HG03060 (cell line): ENCODE results near the gene CLDN34.

Experiments
- ATAC-seq: cut with Tn5 transposase; IDR thresholded peaks from one replicate; pipeline ENCODE4 v1.9.1; 2021; ENCODE audit warnings: low read depth, moderate number of reproducible peaks; ENCODE audit not compliant: unreplicated experiment

Gene CLDN34

GRCh38 chrX:10014462-10015354, 47.5 kb downstream of the CLDN34 start:
- ATAC-seq = no peak

- ATAC-seq = no peak
Observed at GRCh38 chrX:10015355-10015722, 48.2 kb downstream of the CLDN34 start.

- ATAC-seq = no peak
Observed at GRCh38 chrX:10015723-10016518, 48.8 kb downstream of the CLDN34 start.

GRCh38 chrX:10016519-10017132, 49.5 kb downstream of the CLDN34 start:
- ATAC-seq = no peak

GRCh38 chrX:10017872-10018271, 50.7 kb downstream of the CLDN34 start:
- no peak for ATAC-seq
